ENCODE data around the gene TBX3.

Gene TBX3

GRCh38 chr12:114688256-114688845, 4.4 kb upstream of the TBX3 start:
- in situ Hi-C loops (cut with MboI; ENCODE audit: low pct_unique_long_range_greater_than_20kb, low sequenced_read_pairs, unreplicated experiment): loop anchor here (25.0 kb wide), 3 partner anchors 276 to 1226 kb away; partner anchors contain the start of genes LHX5 and TBX5
- TF ChIP-seq, protein P1, sequence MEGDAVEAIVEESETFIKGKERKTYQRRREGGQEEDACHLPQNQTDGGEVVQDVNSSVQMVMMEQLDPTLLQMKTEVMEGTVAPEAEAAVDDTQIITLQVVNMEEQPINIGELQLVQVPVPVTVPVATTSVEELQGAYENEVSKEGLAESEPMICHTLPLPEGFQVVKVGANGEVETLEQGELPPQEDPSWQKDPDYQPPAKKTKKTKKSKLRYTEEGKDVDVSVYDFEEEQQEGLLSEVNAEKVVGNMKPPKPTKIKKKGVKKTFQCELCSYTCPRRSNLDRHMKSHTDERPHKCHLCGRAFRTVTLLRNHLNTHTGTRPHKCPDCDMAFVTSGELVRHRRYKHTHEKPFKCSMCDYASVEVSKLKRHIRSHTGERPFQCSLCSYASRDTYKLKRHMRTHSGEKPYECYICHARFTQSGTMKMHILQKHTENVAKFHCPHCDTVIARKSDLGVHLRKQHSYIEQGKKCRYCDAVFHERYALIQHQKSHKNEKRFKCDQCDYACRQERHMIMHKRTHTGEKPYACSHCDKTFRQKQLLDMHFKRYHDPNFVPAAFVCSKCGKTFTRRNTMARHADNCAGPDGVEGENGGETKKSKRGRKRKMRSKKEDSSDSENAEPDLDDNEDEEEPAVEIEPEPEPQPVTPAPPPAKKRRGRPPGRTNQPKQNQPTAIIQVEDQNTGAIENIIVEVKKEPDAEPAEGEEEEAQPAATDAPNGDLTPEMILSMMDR (IDR thresholded peaks at IDR 0.05; ENCODE audit: extremely low read depth, insufficient read depth, missing control alignments): no peak
- no peak for DNase-seq (ENCODE audit: low spot score)

GRCh38 chr12:114687802-114688201, 3.8 kb upstream of the TBX3 start:
- in situ Hi-C loops (cut with MboI; ENCODE audit: low pct_unique_long_range_greater_than_20kb, low sequenced_read_pairs, unreplicated experiment): loop anchor here (25.0 kb wide), 3 partner anchors 276 to 1226 kb away; partner anchors contain the start of genes LHX5 and TBX5
- DNase-seq (ENCODE audit: low spot score): no peak
- TF ChIP-seq, protein P1 (IDR thresholded peaks at IDR 0.05; ENCODE audit: extremely low read depth, insufficient read depth, missing control alignments): no peak

DNA sequence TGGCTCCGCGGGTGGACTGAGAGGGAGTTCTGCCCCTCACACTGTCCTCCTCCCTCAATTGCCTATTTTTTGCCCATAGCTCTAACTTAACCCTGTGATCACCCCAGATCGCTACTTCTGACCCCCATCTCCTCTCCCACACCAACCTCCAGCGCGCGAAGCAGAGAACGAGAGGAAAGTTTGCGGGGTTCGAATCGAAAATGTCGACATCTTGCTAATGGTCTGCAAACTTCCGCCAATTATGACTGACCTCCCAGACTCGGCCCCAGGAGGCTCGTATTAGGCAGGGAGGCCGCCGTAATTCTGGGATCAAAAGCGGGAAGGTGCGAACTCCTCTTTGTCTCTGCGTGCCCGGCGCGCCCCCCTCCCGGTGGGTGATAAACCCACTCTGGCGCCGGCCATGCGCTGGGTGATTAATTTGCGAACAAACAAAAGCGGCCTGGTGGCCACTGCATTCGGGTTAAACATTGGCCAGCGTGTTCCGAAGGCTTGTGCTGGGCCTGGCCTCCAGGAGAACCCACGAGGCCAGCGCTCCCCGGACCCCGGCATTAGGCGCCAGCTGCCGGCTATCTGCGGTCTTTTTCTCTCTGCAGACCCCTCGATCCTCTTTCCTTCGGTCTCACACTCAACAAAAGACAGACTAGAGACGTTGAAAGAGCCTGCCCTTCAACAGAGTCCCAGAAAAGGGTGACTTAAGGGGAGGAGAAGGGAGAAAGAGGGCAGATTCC, 3.0 kb upstream of the TBX3 start:
- DNase-seq (ENCODE audit: low spot score): no peak
- in situ Hi-C loops (cut with MboI; ENCODE audit: low pct_unique_long_range_greater_than_20kb, low sequenced_read_pairs, unreplicated experiment): loop anchor here (25.0 kb wide), 3 partner anchors 275 to 1225 kb away; partner anchors contain the start of genes LHX5 and TBX5
- TF ChIP-seq, protein P1 (IDR thresholded peaks at IDR 0.05; ENCODE audit: extremely low read depth, insufficient read depth, missing control alignments): no peak

DNA sequence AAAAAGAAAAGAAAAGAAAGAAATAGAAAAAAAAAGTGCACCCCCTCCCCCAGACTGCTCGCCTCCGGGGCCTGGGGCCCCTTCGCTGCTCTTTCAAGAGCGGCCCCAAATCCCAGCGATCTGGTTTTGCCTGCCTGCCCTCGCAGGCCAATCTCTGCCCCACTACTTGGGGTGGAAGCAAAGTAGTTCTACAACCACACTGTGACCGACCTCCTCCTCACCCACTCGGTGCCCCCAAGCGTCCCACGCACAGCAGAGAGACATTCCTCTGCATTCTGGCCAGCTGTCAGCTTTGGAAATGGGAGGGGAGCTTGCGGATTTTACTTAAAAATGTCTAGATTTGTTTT, 2.4 kb upstream of the TBX3 start:
- TF ChIP-seq, protein P1 (IDR thresholded peaks at IDR 0.05; ENCODE audit: extremely low read depth, insufficient read depth, missing control alignments): no peak
- DNase-seq (ENCODE audit: low spot score): no peak
- in situ Hi-C loops (cut with MboI; ENCODE audit: low pct_unique_long_range_greater_than_20kb, low sequenced_read_pairs, unreplicated experiment): loop anchor here (25.0 kb wide), 3 partner anchors 274 to 1224 kb away; partner anchors contain the start of genes LHX5 and TBX5

DNA sequence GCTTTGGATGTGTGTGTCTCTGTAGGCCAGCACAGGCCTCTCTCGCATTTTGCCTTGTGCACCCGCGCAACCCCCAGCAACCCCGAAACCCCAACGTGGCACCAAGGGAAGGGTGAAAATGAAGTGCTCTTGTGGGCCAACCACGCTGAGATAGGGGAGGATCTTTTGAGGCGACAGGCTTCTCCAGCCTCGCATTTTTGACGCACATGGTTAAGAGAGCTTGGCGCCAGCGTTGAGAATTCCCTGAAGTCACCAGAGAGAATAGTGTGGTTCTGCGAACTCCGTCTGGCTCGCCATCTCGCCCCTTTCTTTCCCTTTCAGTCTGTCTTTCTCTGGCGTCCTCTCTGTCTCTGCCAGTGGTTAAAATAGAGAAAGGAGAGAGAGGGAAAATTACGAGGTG, 1.9 kb upstream of the TBX3 start:
- TF ChIP-seq, protein P1 (IDR thresholded peaks at IDR 0.05; ENCODE audit: extremely low read depth, insufficient read depth, missing control alignments): no peak
- no peak for DNase-seq (ENCODE audit: low spot score)
- in situ Hi-C loops (cut with MboI; ENCODE audit: low pct_unique_long_range_greater_than_20kb, low sequenced_read_pairs, unreplicated experiment): loop anchor here (25.0 kb wide), 3 partner anchors 274 to 1224 kb away; partner anchors contain the start of genes LHX5 and TBX5

DNA sequence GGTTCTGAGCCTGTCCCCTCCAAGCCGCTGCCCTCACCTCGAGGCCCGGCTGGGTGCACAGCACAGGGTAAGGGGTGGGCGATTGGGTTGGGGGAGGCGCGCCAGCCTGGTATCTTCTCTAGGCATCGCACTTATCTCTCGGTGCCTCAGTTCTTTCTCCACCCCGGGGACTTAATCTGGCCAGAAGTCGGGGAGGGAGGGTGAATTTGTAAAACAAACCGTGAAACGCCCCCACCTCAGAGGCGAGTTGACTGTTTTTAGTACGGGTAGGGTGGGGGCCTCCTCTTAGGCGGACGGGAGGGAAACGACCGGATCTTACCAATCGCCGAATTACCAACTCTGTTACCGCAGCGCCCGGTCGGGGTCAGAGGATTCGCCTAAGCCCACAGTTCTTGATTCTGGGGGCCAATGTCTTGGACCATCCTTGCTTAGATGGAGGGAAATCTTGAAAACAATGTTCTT, 1.4 kb upstream of the TBX3 start:
- DNase-seq (ENCODE audit: low spot score): no peak
- TF ChIP-seq, protein P1 (IDR thresholded peaks at IDR 0.05; ENCODE audit: extremely low read depth, insufficient read depth, missing control alignments): no peak
- in situ Hi-C loops (cut with MboI; ENCODE audit: low pct_unique_long_range_greater_than_20kb, low sequenced_read_pairs, unreplicated experiment): loop anchor here (25.0 kb wide), 3 partner anchors 273 to 1223 kb away; partner anchors contain the start of genes LHX5 and TBX5

Measured in GM13977 (cell line).